Activated CD4-positive, alpha-beta T cell treated with anti-CD3 and anti-CD28 coated beads, Interleukin-2, amount 10 ng/mL, durations not matched to agents 7 days and 5 days (primary cell): ENCODE results near the gene DEK. TPM values are rescaled to one million over a fixed set of nuclear protein-coding genes. Genes with fewer than 3 reads are reported as not detected.
"Not testable (repeated sequence)": the region's sequence is repeated elsewhere in the genome, so short reads cannot be mapped to it uniquely, and the experiment has no call there.

Experiments
- CTCF ChIA-PET: fragments of 350-600 bp; sonication (Branson Sonifier 250); formaldehyde crosslinking; loops from one replicate; lab custom pipeline; 2021; ENCODE audit warnings: antibody characterized with exemption; lab: Charles Lee
- POLR2A ChIA-PET: fragments of 350-600 bp; sonication (Branson Sonifier 250); formaldehyde crosslinking; loops from one replicate; lab custom pipeline; 2021; ENCODE audit warnings: antibody characterized with exemption; lab: Charles Lee
- DNase-seq: peaks from one replicate; pipeline ENCODE4 v3.0.0-alpha.2; 2020
- H3K27ac Mint-ChIP-seq: one replicate; pipeline ENCODE4 v1.8.0; 2021; ENCODE audit warnings: mild to moderate bottlenecking, moderate library complexity, mixed read lengths
- H3K27me3 Mint-ChIP-seq: one replicate; pipeline ENCODE4 v1.8.0; 2021; ENCODE audit warnings: mixed read lengths
- H3K36me3 Mint-ChIP-seq: one replicate; pipeline ENCODE4 v1.8.0; 2021; ENCODE audit warnings: low read depth, mixed read lengths
- H3K4me1 Mint-ChIP-seq: one replicate; pipeline ENCODE4 v1.8.0; 2021; ENCODE audit warnings: mixed read lengths
- H3K4me3 Mint-ChIP-seq: one replicate; pipeline ENCODE4 v1.8.0; 2021; ENCODE audit warnings: mild to moderate bottlenecking, moderate library complexity, mixed read lengths
- H3K9me3 Mint-ChIP-seq: one replicate; pipeline ENCODE4 v1.8.0; 2021; ENCODE audit warnings: mixed read lengths
- total RNA-seq, 2 experiments: library from RNA; stranded (reverse); gene quantifications; one replicate each; pipeline ENCODE4 v1.2.3, GENCODE V29; 2021

DEK gene
- total RNA-seq, 2 experiments from 2014 or later, result 246 to 282 TPM

DNA sequence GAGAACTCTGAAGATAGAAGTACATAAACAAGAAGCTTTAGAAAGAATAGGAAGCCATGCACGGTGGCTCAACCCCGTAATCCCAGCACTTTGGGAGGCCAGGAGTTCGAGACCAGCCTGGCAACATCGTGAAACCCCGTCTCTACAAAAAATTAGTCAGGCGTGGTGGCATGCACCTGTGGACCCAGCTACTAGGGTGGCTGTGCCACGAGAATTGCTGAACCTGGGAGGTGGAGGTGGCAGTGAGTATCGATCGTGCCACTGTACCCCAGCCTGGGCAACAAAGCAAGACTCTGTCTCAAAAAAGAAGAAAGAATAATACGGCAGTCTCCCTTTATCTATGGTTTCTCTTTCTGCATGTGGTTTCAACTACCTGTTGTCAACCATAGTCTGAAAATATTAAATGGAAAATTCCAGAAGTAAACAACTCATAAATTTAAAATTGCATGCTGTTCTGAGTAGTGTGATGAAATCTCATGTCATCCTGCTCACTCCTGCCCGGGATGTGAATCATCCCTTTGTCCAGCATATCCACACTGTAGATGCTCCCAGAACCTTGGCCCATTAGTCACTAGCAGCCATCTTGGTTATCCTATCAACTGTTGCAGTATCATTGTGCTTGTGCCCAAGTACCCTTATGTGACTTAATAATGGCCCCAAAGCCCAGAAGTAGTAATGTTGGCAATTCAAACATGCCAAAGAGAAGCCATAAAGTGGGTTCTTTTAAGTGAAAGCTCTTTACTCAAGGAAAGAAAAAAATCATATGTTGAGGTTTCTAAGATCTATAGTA is 22.1 kb downstream of the DEK start:
- H3K4me1 Mint-ChIP-seq, result peaks cover 64% of the 10 kb centered on the region
- no peaks in the 10 kb centered on the region for H3K27me3 Mint-ChIP-seq
- peak overlapping the region; percentile 37 for H3K4me3 Mint-ChIP-seq
- H3K27ac Mint-ChIP-seq, result no peak overlapping the region
- no peak for DNase-seq
- ChIA-PET CTCF (interaction anchor here (0.5 to 1.4 kb wide), 4 partner anchors 8 to 29 kb away, joined by 3 to 4 read pairs (median 3); no protein-coding TSS in a partner anchor), POLR2A (no interaction called here)
- H3K9me3 Mint-ChIP-seq, result peaks cover 3% of the 10 kb centered on the region
- H3K36me3 Mint-ChIP-seq, result peaks cover 87% of the 10 kb centered on the region

DNA sequence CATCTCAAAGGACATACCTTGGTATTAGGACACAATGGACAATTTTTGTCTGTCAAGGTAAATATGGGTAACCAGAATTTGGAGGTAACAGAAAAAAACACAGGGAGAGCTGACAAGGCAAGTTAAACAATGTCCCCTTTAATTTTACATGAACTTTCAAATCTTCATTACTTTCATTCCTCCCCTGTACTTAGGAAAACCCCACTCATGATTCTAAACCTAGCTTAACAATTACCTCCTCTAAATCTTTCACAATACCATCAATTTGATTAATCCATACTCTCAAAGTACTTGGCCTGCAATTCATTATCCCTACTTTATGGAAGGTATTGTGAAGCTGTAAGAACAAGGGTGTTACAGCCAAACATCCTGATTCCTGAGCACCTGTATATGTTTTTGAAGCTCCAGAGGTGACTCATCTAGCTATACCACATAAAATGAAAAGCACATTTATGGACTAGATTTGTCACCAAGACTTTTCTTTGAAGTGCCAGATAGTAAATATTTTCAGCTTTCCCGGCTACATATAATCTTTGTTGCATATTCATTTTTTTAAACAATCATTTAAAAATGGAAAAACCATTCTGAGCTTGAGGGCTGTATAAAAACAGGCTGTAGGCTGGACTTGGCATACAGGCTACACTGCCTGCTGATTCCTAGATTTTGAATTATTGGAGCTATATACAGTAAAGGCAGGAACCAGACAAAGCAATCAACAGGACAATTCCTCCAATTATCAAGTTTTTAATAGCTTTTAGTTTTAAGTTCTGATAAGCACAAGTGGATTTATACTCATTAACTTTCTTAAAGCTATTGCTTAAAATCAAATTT is 22.9 kb downstream of the DEK start:
- no peak for DNase-seq
- POLR2A ChIA-PET, result no interaction called here
- Mint-ChIP-seq H3K27me3 (no peaks in the 10 kb centered on the region), H3K4me1 (peaks cover 57% of the 10 kb centered on the region), H3K36me3 (peaks cover 85% of the 10 kb centered on the region), H3K9me3 (no peaks in the 10 kb centered on the region), H3K27ac (peak overlapping the region; percentile 73), H3K4me3 (no peak overlapping the region)
- CTCF ChIA-PET, result interaction anchor here (0.5 to 1.4 kb wide), 3 partner anchors 9 to 28 kb away, joined by 3 to 4 read pairs (median 3); no protein-coding TSS in a partner anchor

DNA sequence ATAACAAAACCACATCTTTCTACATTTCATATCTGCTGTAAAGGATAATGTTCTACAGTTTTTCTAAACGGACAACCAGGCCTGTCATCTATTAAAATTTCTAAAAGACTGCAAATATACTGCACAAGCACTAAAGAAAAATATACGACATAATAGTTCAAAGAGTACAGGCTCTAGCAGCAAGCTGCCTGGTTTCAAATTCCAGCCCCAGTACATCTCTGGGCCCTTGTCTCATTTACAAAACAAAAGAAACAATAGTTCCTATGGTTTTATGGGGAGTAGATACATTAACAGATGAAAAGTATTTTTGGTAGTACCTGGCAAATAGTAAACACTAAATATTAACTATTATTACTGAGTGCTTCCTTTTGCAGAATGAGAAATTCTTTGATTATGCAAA is 24.1 kb downstream of the DEK start:
- CTCF ChIA-PET, result no interaction called here
- H3K4me3 Mint-ChIP-seq, result no peak overlapping the region
- no peaks in the 10 kb centered on the region for H3K27me3 Mint-ChIP-seq
- POLR2A ChIA-PET, result no interaction called here
- H3K36me3 Mint-ChIP-seq, result peaks cover 85% of the 10 kb centered on the region
- peaks cover 45% of the 10 kb centered on the region for H3K4me1 Mint-ChIP-seq
- DNase-seq, result no peak
- H3K27ac Mint-ChIP-seq, result no peak overlapping the region
- peaks cover 2% of the 10 kb centered on the region for H3K9me3 Mint-ChIP-seq

GRCh38 chr6:18237167-18237566 is 27.2 kb downstream of the DEK start:
- ChIA-PET POLR2A (no interaction called here), CTCF (interaction anchor here (1.2 kb wide), 1 partner anchor 28 kb away, joined by 3 read pairs; no protein-coding TSS in a partner anchor)
- peaks cover 14% of the 10 kb centered on the region for H3K9me3 Mint-ChIP-seq
- H3K4me3 Mint-ChIP-seq, result no peak overlapping the region
- no peaks in the 10 kb centered on the region for H3K27me3 Mint-ChIP-seq
- H3K36me3 Mint-ChIP-seq, result peaks cover 84% of the 10 kb centered on the region
- no peak for DNase-seq
- H3K27ac Mint-ChIP-seq, result no peak overlapping the region
- H3K4me1 Mint-ChIP-seq, result peaks cover 23% of the 10 kb centered on the region

- ChIA-PET POLR2A (interaction anchor here (0.7 kb wide), 1 partner anchor 25 kb away, joined by 4 read pairs; no protein-coding TSS in a partner anchor), CTCF (no interaction called here)
- peaks cover 18% of the 10 kb centered on the region for H3K4me1 Mint-ChIP-seq
Observed at GRCh38 chr6:18235524-18235923, 28.8 kb downstream of the DEK start.

DNA sequence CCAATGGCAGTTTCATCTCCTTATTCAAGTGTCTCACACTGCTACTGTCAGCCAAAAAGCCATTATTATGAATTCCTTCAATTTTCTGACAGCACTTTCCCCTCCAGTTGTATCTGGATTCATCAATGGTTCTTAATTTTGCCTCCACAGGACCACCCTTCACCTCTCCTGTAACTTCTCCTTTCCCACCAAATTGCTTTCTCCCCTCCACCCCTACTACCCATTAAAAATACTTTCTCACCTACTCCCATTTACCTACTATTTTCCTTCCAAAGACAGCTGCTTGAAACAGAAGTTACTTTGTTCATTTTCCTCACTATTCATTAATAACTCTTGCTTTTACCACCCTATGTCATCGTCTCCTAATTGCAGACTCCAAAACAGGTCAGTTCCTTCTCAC is 29.8 kb downstream of the DEK start:
- H3K27ac Mint-ChIP-seq, result peak overlapping the region; percentile 58
- H3K4me1 Mint-ChIP-seq, result peaks cover 19% of the 10 kb centered on the region
- no peak overlapping the region for H3K4me3 Mint-ChIP-seq
- DNase-seq, result no peak
- peaks cover 94% of the 10 kb centered on the region for H3K36me3 Mint-ChIP-seq
- ChIA-PET POLR2A (no interaction called here), CTCF (no interaction called here)
- H3K27me3 Mint-ChIP-seq, result no peaks in the 10 kb centered on the region
- H3K9me3 Mint-ChIP-seq, result peaks cover 30% of the 10 kb centered on the region

More at GRCh38 chr6:18235524-18235923, 28.8 kb downstream of the DEK start:
- Mint-ChIP-seq H3K36me3 (peaks cover 88% of the 10 kb centered on the region), H3K27ac (no peak overlapping the region), H3K27me3 (no peaks in the 10 kb centered on the region), H3K9me3 (peaks cover 27% of the 10 kb centered on the region), H3K4me3 (no peak overlapping the region)
- DNase-seq, result no peak

DNA sequence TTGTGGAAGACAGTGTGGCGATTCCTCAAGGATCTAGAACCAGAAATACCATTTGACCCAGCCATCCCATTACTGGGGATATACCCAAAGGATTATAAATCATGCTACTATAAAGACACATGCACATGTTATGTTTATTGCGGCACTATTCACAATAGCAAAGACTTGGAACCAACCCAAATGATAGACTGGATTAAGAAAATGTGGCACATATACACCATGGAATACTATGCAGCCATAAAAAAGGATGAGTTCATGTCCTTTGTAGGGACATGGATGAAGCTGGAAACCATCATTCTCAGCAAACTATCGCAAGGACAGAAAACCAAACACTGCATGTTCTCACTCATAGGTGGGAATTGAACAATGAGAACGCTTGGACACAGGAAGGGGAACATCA is 30.6 kb downstream of the DEK start:
- Mint-ChIP-seq H3K36me3 (peaks cover 95% of the 10 kb centered on the region), H3K9me3 (peaks cover 32% of the 10 kb centered on the region), H3K4me1 (peaks cover 23% of the 10 kb centered on the region)
- CTCF ChIA-PET, POLR2A ChIA-PET, DNase-seq, H3K27me3 Mint-ChIP-seq, H3K4me3 Mint-ChIP-seq, H3K27ac Mint-ChIP-seq: not testable (repeated sequence)

DNA sequence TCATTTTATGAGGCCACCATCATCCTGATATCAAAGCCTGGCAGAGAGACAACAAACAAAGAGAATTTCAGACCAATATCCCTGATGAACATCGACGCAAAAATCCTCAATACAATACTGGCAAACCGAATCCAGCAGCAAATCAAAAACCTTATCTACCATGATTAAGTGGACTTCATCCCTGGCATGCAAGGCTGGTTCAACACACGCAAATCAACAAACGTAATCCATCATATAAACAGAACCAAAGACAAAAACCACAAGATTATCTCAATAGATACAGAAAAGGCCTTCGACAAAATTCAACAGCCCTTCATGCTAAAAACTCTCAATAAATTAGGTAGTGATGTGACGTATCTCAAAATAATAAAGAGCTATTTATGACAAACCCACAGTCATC is 32.5 kb downstream of the DEK start:
- H3K27me3 Mint-ChIP-seq, DNase-seq, H3K4me3 Mint-ChIP-seq, POLR2A ChIA-PET, H3K27ac Mint-ChIP-seq, CTCF ChIA-PET: not testable (repeated sequence)
- H3K9me3 Mint-ChIP-seq, result peaks cover 32% of the 10 kb centered on the region
- peaks cover 94% of the 10 kb centered on the region for H3K36me3 Mint-ChIP-seq
- H3K4me1 Mint-ChIP-seq, result peaks cover 23% of the 10 kb centered on the region

DNA sequence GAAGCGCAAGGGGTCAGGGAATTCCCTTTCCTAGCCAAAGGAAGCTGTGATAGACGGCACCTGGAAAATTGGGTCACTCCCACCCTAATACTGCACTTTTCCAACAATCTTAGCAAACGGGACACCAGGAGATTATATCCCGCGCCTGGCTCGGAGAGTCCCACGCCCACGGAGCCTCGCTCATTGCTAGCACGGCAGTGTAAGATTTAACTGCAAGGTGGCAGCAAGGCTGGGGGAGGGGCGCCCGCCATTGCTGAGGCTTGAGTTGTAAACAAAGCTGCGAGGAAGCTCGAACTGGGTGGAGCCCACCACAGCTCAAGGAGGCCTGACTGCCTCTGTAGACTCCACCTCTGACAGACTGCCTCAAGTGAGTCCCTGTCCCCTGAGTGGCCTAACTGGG is 35.7 kb downstream of the DEK start:
- CTCF ChIA-PET, DNase-seq, H3K4me3 Mint-ChIP-seq, H3K27me3 Mint-ChIP-seq, POLR2A ChIA-PET, H3K27ac Mint-ChIP-seq: not testable (repeated sequence)
- peaks cover 81% of the 10 kb centered on the region for H3K36me3 Mint-ChIP-seq
- H3K4me1 Mint-ChIP-seq, result peaks cover 16% of the 10 kb centered on the region
- H3K9me3 Mint-ChIP-seq, result peaks cover 21% of the 10 kb centered on the region

GRCh38 chr6:18227166-18227565 is 37.2 kb downstream of the DEK start:
- H3K36me3 Mint-ChIP-seq, result peaks cover 73% of the 10 kb centered on the region

GRCh38 chr6:18226451-18227105 is 37.8 kb downstream of the DEK start:
- Mint-ChIP-seq H3K4me1 (peaks cover 13% of the 10 kb centered on the region), H3K27ac (peak overlapping the region; percentile 41), H3K36me3 (peaks cover 73% of the 10 kb centered on the region), H3K9me3 (peaks cover 15% of the 10 kb centered on the region)
- POLR2A ChIA-PET, DNase-seq, H3K27me3 Mint-ChIP-seq, H3K4me3 Mint-ChIP-seq: not testable (repeated sequence)
- CTCF ChIA-PET, result interaction anchor here (0.6 to 1.3 kb wide), 2 partner anchors 10 to 15 kb away, joined by 3 read pairs; no protein-coding TSS in a partner anchor

More at GRCh38 chr6:18227166-18227565, 37.2 kb downstream of the DEK start:
- Mint-ChIP-seq H3K9me3 (peaks cover 18% of the 10 kb centered on the region), H3K4me1 (peaks cover 14% of the 10 kb centered on the region)
- H3K4me3 Mint-ChIP-seq, POLR2A ChIA-PET, H3K27ac Mint-ChIP-seq, H3K27me3 Mint-ChIP-seq, CTCF ChIA-PET, DNase-seq: not testable (repeated sequence)

DNA sequence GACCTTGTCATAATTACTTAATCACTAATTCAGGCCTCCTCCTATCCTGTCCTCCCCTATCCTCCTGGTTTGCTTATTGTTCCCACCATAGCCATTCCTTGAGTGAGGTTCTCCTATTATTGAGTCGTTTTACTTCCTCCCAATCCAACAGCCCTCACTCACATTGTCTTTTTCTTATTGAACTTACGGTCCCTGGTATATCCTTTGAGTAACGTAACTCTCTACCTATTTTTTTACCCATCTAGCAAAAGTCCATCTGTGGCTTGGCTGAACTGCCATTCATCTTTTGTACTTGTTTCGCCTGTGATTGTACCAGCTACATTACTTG is 43.1 kb downstream of the DEK start:
- peaks cover 35% of the 10 kb centered on the region for H3K36me3 Mint-ChIP-seq
- no peak for DNase-seq
- ChIA-PET CTCF (no interaction called here), POLR2A (no interaction called here)
- H3K4me3 Mint-ChIP-seq, result no peak overlapping the region
- H3K27ac Mint-ChIP-seq, result peak overlapping the region; percentile 2
- no peaks in the 10 kb centered on the region for H3K9me3 Mint-ChIP-seq
- H3K27me3 Mint-ChIP-seq, result no peaks in the 10 kb centered on the region
- no peaks in the 10 kb centered on the region for H3K4me1 Mint-ChIP-seq
